HFF-Myc (cell line): ENCODE measurements around the gene MAST4.

ENCODE experiments used
- DNase-seq: peaks from one replicate; pipeline ENCODE4 v3.0.0-alpha.2; 2011; ENCODE audit warnings: low read depth; ENCODE audit errors: extremely low read depth
- H3K4me3 ChIP-seq: replicated peaks from 2 replicates; pipeline ENCODE4 v1.5.1; 2011; ENCODE audit warnings: low read depth, mild to moderate bottlenecking, control low read depth, low read length
- CTCF ChIP-seq: IDR thresholded peaks from 2 replicates; pipeline ENCODE4 v1.5.1; 2012; ENCODE audit warnings: mild to moderate bottlenecking, low read depth, low read length, control low read depth; ENCODE audit errors: missing control alignments

The MAST4 gene

GRCh38 chr5:67021962-67022361 is 425.8 kb downstream of the MAST4 start:
- no peak for TF ChIP-seq CTCF
- DNase-seq, result no peak
- H3K4me3 ChIP-seq, result no peak overlapping the region

- H3K4me3 ChIP-seq, result no peak overlapping the region
- DNase-seq, result no peak
- no peak for TF ChIP-seq CTCF
Measured at GRCh38 chr5:67025457-67025856, 429.3 kb downstream of the MAST4 start.

- DNase-seq, result no peak
- TF ChIP-seq CTCF, result no peak
- no peak overlapping the region for H3K4me3 ChIP-seq
Measured at GRCh38 chr5:67026278-67026677, 430.1 kb downstream of the MAST4 start.

- DNase-seq, result no peak
- TF ChIP-seq CTCF, result no peak
Measured at GRCh38 chr5:67027171-67027570, 431.0 kb downstream of the MAST4 start.

GRCh38 chr5:67028371-67028770 is 432.2 kb downstream of the MAST4 start:
- H3K4me3 ChIP-seq, result no peak overlapping the region
- TF ChIP-seq CTCF, result no peak
- DNase-seq, result no peak

More at GRCh38 chr5:67027171-67027570, 431.0 kb downstream of the MAST4 start:
- H3K4me3 ChIP-seq, result no peak overlapping the region

GRCh38 chr5:67028941-67029340 is 432.7 kb downstream of the MAST4 start:
- DNase-seq, result no peak
- no peak for TF ChIP-seq CTCF
- no peak overlapping the region for H3K4me3 ChIP-seq

- TF ChIP-seq CTCF, result no peak
- no peak overlapping the region for H3K4me3 ChIP-seq
- DNase-seq, result no peak
Measured at GRCh38 chr5:67029481-67029880, 433.3 kb downstream of the MAST4 start.
